ENCODE data around the gene KRTAP2-1. TPM values are rescaled to one million over a fixed set of nuclear protein-coding genes. Genes with fewer than 3 reads are reported as not detected.
"Not testable (repeated sequence)": the region's sequence is repeated elsewhere in the genome, so short reads cannot be mapped to it uniquely, and the experiment has no call there.

The KRTAP2-1 gene
- not detected for total RNA-seq

GRCh38 chr17:41046735-41047465 is at the start of gene KRTAP2-1:
TSS of gene KRTAP2-1 (minus strand) at chr17:41047316. CDS start at chr17:41047267, 49 bp downstream.
- H3K36me3 Mint-ChIP-seq; DNase-seq (ENCODE audit: low spot score); H3K4me1 Mint-ChIP-seq (ENCODE audit: low read depth in 2 of 2); H3K4me3 Mint-ChIP-seq; H3K9me3 Mint-ChIP-seq; H3K27ac Mint-ChIP-seq: not testable (repeated sequence)
- peaks cover 26% of the 10 kb centered on the region in 2 donors for H3K27me3 Mint-ChIP-seq
- ATAC-seq = peak; percentile 24 to 52

- Mint-ChIP-seq H3K4me3 (no peak overlapping the region), H3K4me1 (ENCODE audit: low read depth in 2 of 2) (no peaks in the 10 kb centered on the region), H3K9me3 (no peaks in the 10 kb centered on the region), H3K36me3 (no peaks in the 10 kb centered on the region), H3K27ac (no peak overlapping the region), H3K27me3 (peaks cover 13 to 42% of the 10 kb centered on the region in 2 donors)
- ATAC-seq (no peak), DNase-seq (ENCODE audit: low spot score) (no peak)
These were observed 48.9 kb upstream of the KRTAP2-1 start for GRCh38 chr17:41096055-41096454.

- H3K4me1 Mint-ChIP-seq (ENCODE audit: low read depth in 2 of 2); H3K4me3 Mint-ChIP-seq: not testable (repeated sequence)
These were observed 41.7 kb upstream of the KRTAP2-1 start for GRCh38 chr17:41088760-41089352.

GRCh38 chr17:41084100-41084856 is 37.2 kb upstream of the KRTAP2-1 start, which contains the start of gene KRTAP4-7:
TSS of gene KRTAP4-7 (plus strand) at chr17:41084150. CDS start at chr17:41084207, 57 bp downstream.
- not testable (repeated sequence) for H3K4me1 Mint-ChIP-seq (ENCODE audit: low read depth in 2 of 2); DNase-seq (ENCODE audit: low spot score); ATAC-seq; H3K27ac Mint-ChIP-seq; H3K36me3 Mint-ChIP-seq; H3K9me3 Mint-ChIP-seq; H3K4me3 Mint-ChIP-seq
- H3K27me3 Mint-ChIP-seq = peaks cover 17 to 28% of the 10 kb centered on the region in 2 donors

More at GRCh38 chr17:41088760-41089352, 41.7 kb upstream of the KRTAP2-1 start:
- not testable (repeated sequence) for ATAC-seq; H3K27ac Mint-ChIP-seq; DNase-seq (ENCODE audit: low spot score); H3K36me3 Mint-ChIP-seq; H3K9me3 Mint-ChIP-seq
- H3K27me3 Mint-ChIP-seq = peaks cover 13 to 25% of the 10 kb centered on the region in 2 donors

GRCh38 chr17:41083427-41083826 is 36.3 kb upstream of the KRTAP2-1 start:
- H3K4me1 Mint-ChIP-seq (ENCODE audit: low read depth in 2 of 2); H3K9me3 Mint-ChIP-seq; H3K36me3 Mint-ChIP-seq; H3K4me3 Mint-ChIP-seq; ATAC-seq; DNase-seq (ENCODE audit: low spot score); H3K27ac Mint-ChIP-seq: not testable (repeated sequence)
- H3K27me3 Mint-ChIP-seq = peaks cover 11 to 22% of the 10 kb centered on the region in 2 donors

GRCh38 chr17:41082626-41083025 is 35.5 kb upstream of the KRTAP2-1 start:
- Mint-ChIP-seq H3K27ac (no peak overlapping the region), H3K4me3 (no peak overlapping the region), H3K9me3 (no peaks in the 10 kb centered on the region), H3K27me3 (peaks cover 16 to 21% of the 10 kb centered on the region in 2 donors), H3K36me3 (no peaks in the 10 kb centered on the region), H3K4me1 (ENCODE audit: low read depth in 2 of 2) (no peaks in the 10 kb centered on the region)
- ATAC-seq (no peak), DNase-seq (ENCODE audit: low spot score) (no peak)

GRCh38 chr17:41076788-41077187 is 29.7 kb upstream of the KRTAP2-1 start:
- H3K27ac Mint-ChIP-seq = no peak overlapping the region
- DNase-seq (ENCODE audit: low spot score) = no peak
- H3K9me3 Mint-ChIP-seq = no peaks in the 10 kb centered on the region
- no peaks in the 10 kb centered on the region for H3K4me1 Mint-ChIP-seq (ENCODE audit: low read depth in 2 of 2)
- H3K36me3 Mint-ChIP-seq = no peaks in the 10 kb centered on the region
- peaks cover 30 to 38% of the 10 kb centered on the region in 2 donors for H3K27me3 Mint-ChIP-seq
- no peak overlapping the region for H3K4me3 Mint-ChIP-seq
- ATAC-seq = no peak

- H3K36me3 Mint-ChIP-seq = no peaks in the 10 kb centered on the region
- H3K27ac Mint-ChIP-seq = no peak overlapping the region
- DNase-seq (ENCODE audit: low spot score) (no peak), ATAC-seq (no peak)
- H3K4me1 Mint-ChIP-seq (ENCODE audit: low read depth in 2 of 2) = no peaks in the 10 kb centered on the region
- H3K27me3 Mint-ChIP-seq = peaks cover 24 to 27% of the 10 kb centered on the region in 2 donors
- H3K4me3 Mint-ChIP-seq = no peak overlapping the region
- H3K9me3 Mint-ChIP-seq = no peaks in the 10 kb centered on the region
These were observed 26.6 kb upstream of the KRTAP2-1 start for GRCh38 chr17:41073676-41074075.

- Mint-ChIP-seq H3K27ac (no peak overlapping the region), H3K9me3 (no peaks in the 10 kb centered on the region), H3K4me1 (ENCODE audit: low read depth in 2 of 2) (no peaks in the 10 kb centered on the region), H3K27me3 (peaks cover 15 to 20% of the 10 kb centered on the region in 2 donors), H3K36me3 (no peaks in the 10 kb centered on the region), H3K4me3 (no peak overlapping the region)
- DNase-seq (ENCODE audit: low spot score) (no peak), ATAC-seq (peak in 1 of 2 donors; percentile 45)
These were observed 24.7 kb upstream of the KRTAP2-1 start for GRCh38 chr17:41071606-41072360.

- H3K9me3 Mint-ChIP-seq = no peaks in the 10 kb centered on the region
- H3K36me3 Mint-ChIP-seq = no peaks in the 10 kb centered on the region
- no peaks in the 10 kb centered on the region for H3K4me1 Mint-ChIP-seq (ENCODE audit: low read depth in 2 of 2)
- H3K27ac Mint-ChIP-seq = no peak overlapping the region
- no peak overlapping the region for H3K4me3 Mint-ChIP-seq
- DNase-seq (ENCODE audit: low spot score) = no peak
- no peak for ATAC-seq
- peaks cover 4 to 11% of the 10 kb centered on the region in 2 donors for H3K27me3 Mint-ChIP-seq
These were observed 21.9 kb upstream of the KRTAP2-1 start for GRCh38 chr17:41069031-41069430.

- no peaks in the 10 kb centered on the region for H3K9me3 Mint-ChIP-seq
- peaks cover 6 to 17% of the 10 kb centered on the region in 2 donors for H3K27me3 Mint-ChIP-seq
- H3K36me3 Mint-ChIP-seq = no peaks in the 10 kb centered on the region
- DNase-seq (ENCODE audit: low spot score) = no peak
- H3K27ac Mint-ChIP-seq = no peak overlapping the region
- no peak for ATAC-seq
- no peak overlapping the region for H3K4me3 Mint-ChIP-seq
- H3K4me1 Mint-ChIP-seq (ENCODE audit: low read depth in 2 of 2) = no peaks in the 10 kb centered on the region
These were observed 20.2 kb upstream of the KRTAP2-1 start for GRCh38 chr17:41067281-41067680.

- H3K4me1 Mint-ChIP-seq (ENCODE audit: low read depth in 2 of 2) = no peaks in the 10 kb centered on the region
- H3K4me3 Mint-ChIP-seq = no peak within 1 kb of the TSS
- H3K27ac Mint-ChIP-seq = no peak within 1 kb of the TSS
- peaks cover 11 to 30% of the 10 kb centered on the region in 2 donors for H3K27me3 Mint-ChIP-seq
- DNase-seq (ENCODE audit: low spot score) (no peak), ATAC-seq (peak; percentile 11 to 53)
- no peaks in the 10 kb centered on the region for H3K36me3 Mint-ChIP-seq
- H3K9me3 Mint-ChIP-seq = no peaks in the 10 kb centered on the region
These were observed 18.9 kb upstream of the KRTAP2-1 start, which contains the start of gene KRTAP2-4 for GRCh38 chr17:41065829-41066624. TSS of gene KRTAP2-4 (minus strand) at chr17:41065879. CDS start at chr17:41065845, 34 bp downstream.

All from natural killer cell treated with Interleukin-12 subunit alpha and Interleukin-12 subunit beta and Interleukin-15 and Interleukin-18, amount 100 ng/mL, for 72 hours (primary cell).